GM04503 (cell line): ENCODE measurements around the gene CNTNAP3B.
"Not testable (repeated sequence)": the region's sequence is repeated elsewhere in the genome, so short reads cannot be mapped to it uniquely, and the experiment has no call there.

Experiments
- DNase-seq: peaks from one replicate; pipeline ENCODE4 v3.0.0-alpha.2; 2012; ENCODE audit warnings: low read depth

The CNTNAP3B gene

DNA sequence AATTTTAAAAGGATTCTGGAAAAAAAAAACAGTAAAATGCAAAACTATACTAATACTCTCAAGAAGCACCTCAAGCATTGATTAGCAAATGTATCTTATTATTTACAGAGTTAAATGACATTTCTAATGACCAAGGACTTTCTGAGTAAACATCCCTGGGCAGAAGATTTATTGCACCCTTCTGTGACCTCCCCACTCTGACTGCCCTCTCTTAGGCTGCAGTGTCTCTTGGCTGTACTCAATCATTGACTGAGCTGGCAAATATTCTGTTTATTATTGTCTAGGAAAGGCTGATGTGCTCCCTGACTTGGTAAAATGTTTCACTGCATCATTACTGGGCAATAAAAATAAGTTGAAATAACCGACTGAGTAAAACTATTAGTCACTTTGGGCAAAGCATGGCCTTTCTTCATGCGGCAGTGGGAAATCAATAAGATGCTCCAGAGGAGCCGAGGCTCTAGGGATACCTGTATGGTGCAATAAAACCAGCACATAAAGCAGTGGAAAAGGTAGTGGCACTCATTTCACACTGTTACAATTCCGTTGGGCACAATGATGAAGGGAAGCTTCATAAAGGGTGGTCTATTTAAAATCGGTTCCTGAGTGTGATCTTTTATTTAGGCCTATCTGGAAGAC lies 151.1 kb downstream of the CNTNAP3B start:
- not testable (repeated sequence) for DNase-seq

DNA sequence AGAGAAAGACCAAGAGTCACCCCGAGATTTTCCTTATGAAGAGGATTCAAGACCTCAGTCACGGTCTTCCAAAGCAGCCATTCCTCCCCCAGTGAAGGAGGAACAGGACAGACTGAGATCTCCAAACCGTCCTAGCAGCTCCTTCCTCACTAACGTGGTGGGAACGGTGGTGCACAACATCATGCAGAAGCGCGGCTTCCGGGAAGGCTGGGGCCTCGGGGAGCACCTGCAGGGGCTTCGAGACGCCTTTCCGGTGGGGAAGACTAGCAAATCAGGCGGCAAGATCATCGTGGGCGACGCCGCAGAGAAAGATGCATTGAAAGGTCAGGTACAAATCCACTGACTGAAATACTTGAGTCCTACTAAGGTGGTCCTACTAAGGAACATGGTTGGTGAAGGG lies 154.3 kb downstream of the CNTNAP3B start:
- not testable (repeated sequence) for DNase-seq

DNA sequence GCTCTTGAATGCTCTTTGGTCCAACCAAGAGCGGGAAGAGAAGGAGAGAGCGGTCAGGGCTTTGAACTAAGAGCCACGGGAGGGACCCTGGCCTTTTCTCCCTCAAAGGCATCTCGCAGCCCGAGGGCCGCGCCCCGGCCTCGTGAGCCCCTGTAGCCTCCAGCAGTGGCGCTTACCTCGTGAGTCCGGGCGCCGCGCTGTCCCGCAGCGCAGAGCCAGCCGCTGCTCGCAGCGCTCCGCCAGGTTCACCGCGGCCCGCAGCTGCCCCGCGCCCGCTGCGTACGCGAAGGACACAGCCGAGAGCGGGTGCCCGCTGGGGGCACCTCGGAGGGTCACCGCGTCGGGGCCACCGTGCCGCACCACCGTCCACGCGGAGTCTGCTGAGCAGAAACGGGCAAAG lies 176.2 kb downstream of the CNTNAP3B start:
- DNase-seq: not testable (repeated sequence)

DNA sequence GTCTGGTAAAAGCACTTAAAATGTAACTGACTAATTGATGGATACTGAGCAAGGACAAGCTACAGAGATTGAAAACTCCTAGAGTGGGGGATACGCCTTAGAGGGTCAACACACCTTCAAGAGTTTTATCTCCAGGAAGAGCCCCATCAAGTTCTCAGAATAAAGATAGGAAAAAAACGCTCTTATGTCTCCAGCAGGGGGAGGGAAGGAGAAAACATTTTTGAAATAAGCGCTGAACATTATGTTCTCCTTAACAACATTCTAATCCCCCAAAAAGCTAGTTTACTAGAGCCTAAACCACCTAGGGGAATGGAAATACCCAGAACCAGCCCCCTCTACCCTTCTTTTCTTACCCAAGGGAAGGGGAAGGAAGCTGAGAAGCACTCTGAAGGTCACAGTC lies 187.5 kb downstream of the CNTNAP3B start:
- DNase-seq: not testable (repeated sequence)

DNA sequence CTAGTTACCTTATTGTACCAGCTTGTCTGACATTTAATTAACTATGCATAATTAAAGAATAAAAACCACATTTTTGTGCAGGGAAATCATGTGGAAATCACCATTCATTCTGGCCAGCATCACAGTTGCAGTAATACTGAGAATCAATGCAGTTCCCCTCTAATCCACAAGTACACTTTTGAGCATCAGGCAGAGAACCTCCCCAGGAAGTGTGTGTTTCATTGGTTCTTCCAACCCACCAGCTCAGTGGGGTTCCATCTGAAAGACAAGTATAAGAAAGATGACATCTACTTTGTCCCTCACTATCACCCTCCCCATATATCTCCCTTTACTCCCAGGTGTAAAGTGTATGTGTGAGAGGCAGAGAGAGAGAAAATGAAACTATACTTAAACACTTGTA lies 191.1 kb downstream of the CNTNAP3B start:
- not testable (repeated sequence) for DNase-seq

DNA sequence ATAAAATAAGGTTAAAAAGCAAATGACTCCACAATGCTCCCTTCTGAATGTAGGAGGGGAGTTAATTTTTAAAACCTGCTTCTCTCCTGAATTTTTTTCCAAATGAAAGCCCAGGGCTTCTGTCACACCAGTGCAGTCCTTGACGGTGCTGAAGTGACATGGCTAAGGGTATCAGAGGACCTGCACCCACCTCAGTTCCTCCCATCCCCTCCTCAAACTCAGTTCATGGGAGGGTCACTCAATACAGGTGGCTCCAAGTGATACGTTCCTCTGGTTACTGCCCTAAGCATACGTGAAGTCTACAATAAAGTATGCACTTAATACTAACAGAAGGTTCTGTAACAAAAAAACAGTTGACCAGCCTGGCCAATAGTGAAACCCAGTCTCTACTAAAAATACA lies 193.5 kb downstream of the CNTNAP3B start:
- DNase-seq: not testable (repeated sequence)

DNA sequence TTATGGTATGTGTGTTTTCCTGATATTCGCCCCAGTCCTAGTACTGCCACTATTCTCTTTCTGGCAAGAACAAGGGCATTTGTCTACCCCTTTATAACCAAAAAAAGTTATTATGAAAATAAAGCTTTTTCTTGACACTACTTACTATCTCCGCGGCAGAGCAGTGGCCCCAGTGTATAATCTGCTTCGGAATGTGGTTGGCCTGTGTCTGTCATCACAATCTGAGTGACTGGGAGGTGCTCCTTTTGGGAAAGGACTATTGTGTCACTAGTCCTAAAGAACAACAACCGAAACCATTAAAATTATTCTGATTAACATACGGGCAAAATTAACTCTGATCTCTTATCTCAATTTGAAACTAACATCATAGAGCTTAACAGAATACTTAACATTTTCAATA lies 200.1 kb downstream of the CNTNAP3B start:
- DNase-seq: not testable (repeated sequence)

DNA sequence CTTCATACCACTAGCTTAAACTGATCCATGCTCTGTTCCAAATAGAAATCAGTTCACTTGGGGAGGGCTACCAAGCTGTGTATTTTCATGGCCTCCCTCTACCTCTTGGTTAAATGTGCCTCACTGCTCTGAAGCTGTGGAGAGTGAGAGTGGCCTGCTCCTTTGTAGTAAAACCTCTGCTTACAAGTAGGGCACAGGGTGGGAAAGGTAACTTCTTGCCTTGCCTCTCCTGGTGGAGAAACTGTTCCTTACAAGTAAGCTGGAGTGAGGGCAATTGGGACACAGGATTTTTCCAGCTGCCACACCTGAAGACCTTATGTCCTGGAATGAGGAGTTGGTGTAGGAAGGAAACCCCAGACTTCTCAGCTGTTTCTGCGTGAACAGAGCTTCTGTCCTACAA lies 211.9 kb downstream of the CNTNAP3B start:
- not testable (repeated sequence) for DNase-seq

DNA sequence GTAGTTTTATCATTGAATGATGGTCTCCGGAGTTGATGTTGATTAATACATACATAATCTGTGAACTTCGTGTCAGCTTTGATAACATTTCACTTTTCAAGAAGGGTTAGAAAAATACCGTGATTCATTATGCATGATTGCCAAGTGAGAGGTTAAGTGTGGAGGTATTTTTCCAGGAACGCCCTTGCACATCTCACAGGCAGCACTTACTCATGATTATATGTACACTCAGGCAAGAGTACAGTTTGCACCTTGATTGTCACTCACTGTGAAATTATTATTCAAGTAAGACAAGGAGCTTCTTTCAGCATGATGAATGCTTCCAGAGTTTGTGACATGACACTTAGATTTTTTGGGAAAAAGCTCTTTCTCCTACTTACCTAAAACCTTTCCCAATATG lies 223.7 kb downstream of the CNTNAP3B start:
- DNase-seq: not testable (repeated sequence)

DNA sequence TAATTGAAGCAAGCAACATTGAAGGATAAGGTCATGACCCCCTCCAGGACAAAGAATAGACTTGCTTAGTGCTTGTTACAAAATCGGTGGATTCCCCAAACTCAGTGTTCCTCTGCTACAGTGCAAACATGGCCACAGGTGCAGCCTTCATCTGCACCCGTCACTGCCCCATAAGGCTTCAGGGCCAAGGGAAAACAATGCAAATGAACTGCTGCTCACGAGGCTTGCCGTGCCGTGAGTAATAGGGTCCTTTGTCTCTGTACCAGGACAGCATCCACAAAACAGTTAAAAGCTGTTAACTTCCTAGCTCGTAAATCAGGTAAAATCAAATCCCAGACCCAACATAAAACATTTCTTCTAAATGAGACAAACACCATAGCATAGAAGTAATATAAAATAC lies 226.5 kb downstream of the CNTNAP3B start:
- DNase-seq: not testable (repeated sequence)

DNA sequence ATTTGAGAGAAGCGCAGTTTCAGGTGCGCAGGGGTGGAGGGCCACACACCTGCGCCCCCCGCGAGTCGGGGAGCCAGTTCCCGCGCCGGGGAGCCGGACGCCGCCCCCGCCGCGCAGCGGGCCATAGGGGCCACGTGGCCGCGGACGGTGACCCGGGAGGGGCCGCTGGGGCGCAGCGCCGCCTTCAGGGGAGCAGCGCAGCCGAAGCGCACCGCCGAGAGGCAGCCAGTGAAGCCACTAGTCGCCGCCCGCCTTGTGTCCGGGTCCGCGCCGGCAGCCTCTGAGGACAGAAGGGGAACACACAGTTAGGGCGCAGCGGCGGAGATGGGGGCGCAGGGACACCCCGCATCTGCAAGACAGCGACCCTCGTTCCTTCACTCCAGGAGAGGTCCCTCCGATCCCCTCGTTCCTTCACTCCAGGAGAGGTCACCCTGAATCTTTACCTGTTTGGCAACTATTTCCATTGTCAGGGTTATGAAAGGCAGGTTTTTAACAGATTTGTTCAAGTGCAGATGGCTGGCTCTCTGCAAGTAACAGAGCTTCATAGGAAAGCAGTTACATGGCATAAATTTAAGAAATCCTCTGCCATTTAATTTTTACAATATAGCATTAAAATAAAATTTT lies 230.4 kb downstream of the CNTNAP3B start:
- DNase-seq: not testable (repeated sequence)

DNA sequence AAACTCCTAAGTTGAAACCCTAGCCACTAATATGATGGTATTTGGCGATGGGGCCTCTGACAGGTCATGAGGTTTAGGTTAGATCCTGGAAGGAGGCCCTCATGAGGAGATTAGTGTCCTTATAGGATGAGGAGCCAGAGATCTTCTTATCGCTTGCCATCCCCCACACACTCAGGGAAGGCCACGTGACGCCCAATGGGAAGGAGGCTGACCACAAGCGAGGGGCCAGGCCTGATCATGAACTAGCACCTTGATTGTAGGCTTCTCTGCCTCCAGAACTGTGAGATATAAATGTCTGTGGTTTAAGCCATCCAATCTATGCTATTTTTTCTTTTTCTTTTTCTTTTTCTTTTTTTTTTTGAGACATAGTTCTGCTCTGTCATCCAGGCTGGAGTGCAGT lies 254.7 kb downstream of the CNTNAP3B start:
- not testable (repeated sequence) for DNase-seq

DNA sequence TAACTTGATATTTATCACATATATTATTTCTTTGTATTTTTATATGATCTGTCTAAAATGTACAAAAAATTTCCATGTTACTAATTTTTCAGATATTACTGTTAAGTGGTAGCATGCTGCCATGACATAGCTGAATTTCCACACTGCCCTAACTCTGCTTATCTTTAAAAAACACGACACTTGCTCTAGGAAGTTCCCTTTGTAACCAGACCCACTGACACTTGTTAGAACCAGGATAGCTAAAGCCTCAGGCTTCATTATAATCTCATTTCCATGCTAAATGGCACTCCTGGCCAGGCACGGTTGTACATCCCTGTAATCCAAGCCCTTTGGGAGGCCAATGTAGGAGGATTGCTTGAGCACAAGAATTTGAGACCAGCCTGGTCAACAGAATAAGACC lies 273.8 kb downstream of the CNTNAP3B start:
- not testable (repeated sequence) for DNase-seq

DNA sequence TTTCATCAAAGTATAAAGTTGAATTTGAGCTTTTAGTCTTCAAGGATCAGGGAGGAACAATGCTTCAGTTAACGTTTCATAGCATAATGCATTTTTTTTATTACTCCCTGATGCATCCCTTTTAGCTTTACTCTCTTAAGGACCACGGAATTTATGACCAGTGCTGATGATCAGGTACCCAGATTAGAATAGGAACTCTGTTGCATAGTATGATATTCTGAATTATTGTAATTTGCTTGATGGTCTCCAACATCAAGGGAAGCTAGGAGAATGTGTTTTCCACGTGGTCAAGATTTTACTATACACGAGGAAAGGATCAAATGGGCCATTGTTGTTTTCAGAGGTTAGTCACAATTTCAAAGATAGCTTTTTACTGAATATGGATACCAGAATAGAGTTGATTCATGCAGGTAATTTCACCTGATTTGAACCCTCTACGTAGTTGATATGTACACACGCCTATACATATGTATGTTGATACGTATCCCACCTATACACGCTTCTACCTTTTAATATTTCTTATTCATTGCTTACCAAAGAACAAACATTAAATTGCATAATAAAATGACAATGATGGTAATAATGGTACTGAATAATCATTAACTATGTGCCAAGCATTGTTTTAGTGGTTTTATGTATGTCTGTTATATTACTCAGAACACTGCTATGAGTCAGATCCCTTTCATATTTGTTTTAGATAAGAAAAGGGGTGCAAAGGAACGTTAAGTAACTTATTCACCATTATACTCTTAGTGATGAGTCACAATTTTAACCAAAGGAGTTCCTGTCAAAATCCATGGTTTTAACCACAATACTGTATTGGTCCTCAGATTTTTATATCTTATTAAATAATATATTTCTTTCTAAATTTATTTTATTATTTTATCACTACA lies 277.1 kb downstream of the CNTNAP3B start:
- DNase-seq: not testable (repeated sequence)

DNA sequence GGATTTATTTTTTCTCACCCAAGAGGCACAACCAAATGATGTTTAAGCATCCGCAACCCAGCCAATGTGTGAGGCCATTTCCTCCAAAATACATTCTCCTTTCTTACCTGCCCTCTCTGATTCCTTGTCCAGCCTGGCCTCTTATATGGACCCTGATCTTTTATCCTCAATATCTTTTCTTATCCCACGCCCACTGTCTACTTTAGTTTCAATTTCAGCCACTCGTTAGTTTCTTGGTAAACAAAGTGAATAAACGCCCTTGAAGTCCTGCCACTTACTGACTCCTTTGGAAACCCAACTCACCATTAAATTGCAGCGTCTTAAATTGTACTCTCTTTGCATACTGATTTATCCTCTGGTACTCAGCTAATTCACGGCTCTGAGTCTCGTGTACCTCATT lies 281.4 kb downstream of the CNTNAP3B start:
- not testable (repeated sequence) for DNase-seq
